Stomach (tissue), 9 donors: ENCODE measurements around the gene NUTF2. TPM values are rescaled to one million over a fixed set of nuclear protein-coding genes. Genes with fewer than 3 reads are reported as not detected.

Experiments
- DNase-seq, 2 donors: peaks; one replicate each; pipeline versions ENCODE4 v3.0.0 to v3.0.0-alpha.2; 2013 to 2019
- H3K27ac ChIP-seq, 5 donors: fragments of 200-600 bp in 4 of 5; sonication (generic) in 4 of 5; one replicate each; pipeline ENCODE4 v1.5.1; 2013 to 2019; ENCODE audit warnings: mild to moderate bottlenecking in 1 of 5, moderate library complexity in 1 of 5
- H3K27me3 ChIP-seq, 3 donors: fragments of 200-600 bp; sonication (generic); one replicate each; pipeline ENCODE4 v1.5.1; 2017 to 2019; ENCODE audit warnings: mixed run types in 1 of 3
- H3K36me3 ChIP-seq, 4 donors: fragments of 200-600 bp; sonication (generic); 1 replicate in 3 of 4; 2 replicates in 1 of 4; pipeline ENCODE4 v1.5.1; 2016 to 2019
- H3K4me1 ChIP-seq, 4 donors: fragments of 200-600 bp; sonication (generic); one replicate each; pipeline ENCODE4 v1.5.1; 2016 to 2019
- H3K4me3 ChIP-seq, 4 donors: fragments of 200-600 bp; sonication (generic) in 3 of 4; one replicate each; pipeline ENCODE4 v1.5.1; 2016 to 2019; ENCODE audit warnings: mild to moderate bottlenecking in 1 of 4
- H3K9me3 ChIP-seq, 4 donors: fragments of 200-600 bp; sonication (generic); one replicate each; pipeline ENCODE4 v1.5.1; 2016 to 2019
- CTCF ChIP-seq, 7 experiments: fragments of 450-650 bp in 4 of 7; fragments of 200-600 bp in 3 of 7; sonication (generic) in 3 of 7; IDR thresholded peaks; one replicate each; pipeline ENCODE4 v1.5.1; 2016 to 2019; ENCODE audit warnings: antibody characterized with exemption in 7 of 7, control low read depth in 2 of 7, mild to moderate bottlenecking in 1 of 7
- EP300 ChIP-seq: sonication (generic); formaldehyde crosslinking; IDR thresholded peaks from one replicate; pipeline ENCODE4 v1.6.1; 2017; ENCODE audit warnings: antibody characterized with exemption
- POLR2A ChIP-seq, 4 donors: fragments of 450-650 bp; IDR thresholded peaks; one replicate each; pipeline ENCODE4 v1.6.1; 2016; ENCODE audit warnings: antibody characterized with exemption in 4 of 4, control low read depth in 2 of 4, mild to moderate bottlenecking in 1 of 4, moderate library complexity in 1 of 4
- POLR2AphosphoS5 ChIP-seq, 3 donors: sonication (generic); formaldehyde crosslinking; IDR thresholded peaks; one replicate each; pipeline ENCODE4 v1.6.1; 2016; ENCODE audit warnings: antibody characterized with exemption in 3 of 3
- WGBS, 5 donors: extraction: QIAGEN DNeasy Blood & Tissue Kit in 3 of 5; methylation state at CpG; one replicate each; pipeline versions ENCODE4 v1.1.5 to v1.1.7; 2013 to 2018; 5-methylcytosine and 5-hydroxymethylcytosine counted together
- intact Hi-C: fragments of 100-400 bp; cut with DNase I; formaldehyde crosslinking; loops from one replicate; pipeline ENCODE4 v1.15.1; 2023; ENCODE audit warnings: low total_unique reads
- polyA plus RNA-seq, 3 donors: library from polyadenylated mRNA; stranded (reverse); fragments of 200-250 nt; gene quantifications; one replicate each; pipeline ENCODE4 v1.2.3, GENCODE V29; 2013
- total RNA-seq, 5 donors: library from RNA; depleted of rRNA; stranded (reverse); fragments of >200 nt; gene quantifications; one replicate each; pipeline versions ENCODE4 v1.1.0 to v1.2.3, GENCODE V29; 2014 to 2016
- donor health status: healthy with polysubstance abuse.
- donor health status: Bipolar disorder and iron deficiency.
- donor health status: healthy.

The NUTF2 gene
- total and polyA plus RNA-seq, 8 donors: 9.3 to 125 (median 60.5) TPM

DNA sequence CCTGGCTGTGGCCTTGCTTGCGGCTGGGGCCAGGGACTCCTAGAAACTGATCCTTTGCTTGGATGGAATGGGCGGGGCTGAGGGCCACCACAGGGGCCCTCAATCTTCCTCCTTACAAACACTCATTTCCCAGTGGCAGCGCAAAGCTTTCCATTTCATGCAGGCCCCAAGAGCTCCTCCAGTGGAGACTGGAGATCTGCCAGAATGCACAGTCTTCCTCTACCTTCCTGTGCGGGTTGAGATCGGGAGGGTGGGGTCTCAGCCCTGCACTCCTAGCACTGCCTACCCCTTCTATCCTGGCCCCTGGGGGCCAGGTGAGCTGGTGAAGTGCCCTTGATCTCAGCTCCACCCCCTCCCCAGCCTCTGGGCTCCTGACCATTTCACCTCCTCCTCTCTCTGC lies 39.7 kb downstream of the NUTF2 start:
- Histone ChIP-seq H3K9me3 (no peaks in the 10 kb centered on the region), H3K27ac (no peak overlapping the region), H3K4me3 (no peak overlapping the region), H3K4me1 (peaks cover 12 to 27% (median 15%) of the 10 kb centered on the region in 4 donors), H3K36me3 (peaks cover 30 to 58% (median 50%) of the 10 kb centered on the region in 4 donors), H3K27me3 (no peaks in the 10 kb centered on the region)
- no peak for TF ChIP-seq CTCF (IDR thresholded peaks at IDR 0.05)
- TF ChIP-seq POLR2A (IDR thresholded peaks at IDR 0.05): no peak
- no peak for TF ChIP-seq EP300
- DNase-seq: no peak
- intact Hi-C loops: no loop called here
- WGBS, 5 donors: 83 to 98% (median 95%) methylated on average over 5 of the region's 5 CpGs

GRCh38 chr16:67888331-67888730 lies 41.6 kb downstream of the NUTF2 start:
- Histone ChIP-seq H3K9me3 (no peaks in the 10 kb centered on the region), H3K27ac (no peak overlapping the region), H3K36me3 (peaks cover 11 to 39% (median 31%) of the 10 kb centered on the region in 4 donors), H3K4me1 (peaks cover 12 to 28% (median 20%) of the 10 kb centered on the region in 4 donors), H3K27me3 (no peaks in the 10 kb centered on the region), H3K4me3 (no peak overlapping the region)
- 83 to 91% (median 84%) methylated on average over 3 of the region's 3 CpGs for WGBS, 5 donors
- DNase-seq: no peak
- intact Hi-C loops: no loop called here
- TF ChIP-seq EP300: no peak
- no peak for TF ChIP-seq CTCF (IDR thresholded peaks at IDR 0.05)
- no peak for TF ChIP-seq POLR2AphosphoS5 (IDR thresholded peaks at IDR 0.05)

DNA sequence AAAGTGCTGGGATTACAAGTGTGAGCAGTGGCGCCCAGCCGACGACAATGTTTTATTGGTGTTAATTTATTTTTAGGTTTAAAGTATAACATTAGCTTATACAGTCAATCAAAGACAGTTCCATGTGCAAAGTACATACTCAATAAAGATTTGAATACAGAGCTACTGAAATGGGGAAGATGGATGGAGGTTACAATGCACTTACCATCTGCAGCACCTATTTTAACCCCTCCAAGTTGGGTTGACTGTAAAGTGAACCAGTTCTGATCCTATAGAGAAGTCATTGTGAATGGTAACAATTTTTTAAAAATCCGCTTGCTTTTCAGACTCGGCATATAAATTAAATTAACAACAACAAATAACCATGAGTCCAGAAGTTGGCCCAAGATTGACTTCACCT lies 45.6 kb downstream of the NUTF2 start:
- no peak for DNase-seq
- peak overlapping the region in 4 of 5 donors; percentile 94 to 99 (median 94) for H3K27ac ChIP-seq
- H3K4me3 ChIP-seq: peak overlapping the region; percentile 73 to 99 (median 79)
- WGBS, 5 donors: 50 to 71% (median 66%) methylated on average over 5 of the region's 5 CpGs
- H3K9me3 ChIP-seq: no peaks in the 10 kb centered on the region
- TF ChIP-seq EP300 (no peak), CTCF (IDR thresholded peaks at IDR 0.05) (no peak), POLR2A (IDR thresholded peaks at IDR 0.05) (no peak), POLR2AphosphoS5 (IDR thresholded peaks at IDR 0.05) (no peak)
- H3K27me3 ChIP-seq: no peaks in the 10 kb centered on the region
- intact Hi-C loops: no loop called here
- no peaks in the 10 kb centered on the region for H3K36me3 ChIP-seq
- peaks cover 20 to 48% (median 41%) of the 10 kb centered on the region in 4 donors for H3K4me1 ChIP-seq

- TF ChIP-seq EP300 (no peak), CTCF (IDR thresholded peaks at IDR 0.05) (no peak), POLR2AphosphoS5 (IDR thresholded peaks at IDR 0.05) (peak in 2 of 3 donors; percentile 67 to 75)
- WGBS, 5 donors: 0 to 1% (median 1%) methylated on average over 21 to 90 of the region's 90 CpGs
- Histone ChIP-seq H3K4me1 (peaks cover 20 to 55% (median 48%) of the 10 kb centered on the region in 4 donors), H3K9me3 (no peaks in the 10 kb centered on the region), H3K36me3 (no peaks in the 10 kb centered on the region), H3K27ac (peak within 1 kb of the TSS; percentile 94 to 99 (median 95)), H3K4me3 (peak within 1 kb of the TSS; percentile 73 to 99 (median 79)), H3K27me3 (no peaks in the 10 kb centered on the region)
- peak; percentile 98 to 99 for DNase-seq
- intact Hi-C loops: no loop called here
Observed at GRCh38 chr16:67892899-67893742, 46.4 kb downstream of the NUTF2 start, which contains the start of gene PSKH1. Gene PSKH1 (plus strand): TSS chr16:67893254. CDS start chr16:67908750, 15,496 bp downstream.
